GM06990 (cell line): ENCODE measurements around the gene LTO1.

ENCODE experiments used
- DNase-seq: peaks from one replicate; pipeline ENCODE4 v3.0.0-alpha.2; 2011; ENCODE audit not compliant: insufficient read length; ENCODE audit errors: extremely low read depth
- H3K27me3 ChIP-seq: replicated peaks from 2 replicates; pipeline ENCODE4 v1.6.0; 2011; ENCODE audit warnings: low read length; ENCODE audit not compliant: control insufficient read depth, insufficient read depth
- H3K36me3 ChIP-seq: 2 replicates; pipeline ENCODE4 v1.5.1; 2011; ENCODE audit warnings: low read length; ENCODE audit not compliant: control insufficient read depth, insufficient read depth
- H3K4me3 ChIP-seq: replicated peaks from 2 replicates; pipeline ENCODE4 v1.5.1; 2011; ENCODE audit warnings: low read depth, mild to moderate bottlenecking, control low read depth, low read length
- TF ChIP-seq, protein P1 (sequence below): IDR thresholded peaks from 2 replicates; pipeline ENCODE4 v1.5.1; 2011; ENCODE audit warnings: low read length, control low read depth, mild to moderate bottlenecking, inconsistent platforms; ENCODE audit not compliant: insufficient read depth, poor library complexity, severe bottlenecking

Gene LTO1

DNA sequence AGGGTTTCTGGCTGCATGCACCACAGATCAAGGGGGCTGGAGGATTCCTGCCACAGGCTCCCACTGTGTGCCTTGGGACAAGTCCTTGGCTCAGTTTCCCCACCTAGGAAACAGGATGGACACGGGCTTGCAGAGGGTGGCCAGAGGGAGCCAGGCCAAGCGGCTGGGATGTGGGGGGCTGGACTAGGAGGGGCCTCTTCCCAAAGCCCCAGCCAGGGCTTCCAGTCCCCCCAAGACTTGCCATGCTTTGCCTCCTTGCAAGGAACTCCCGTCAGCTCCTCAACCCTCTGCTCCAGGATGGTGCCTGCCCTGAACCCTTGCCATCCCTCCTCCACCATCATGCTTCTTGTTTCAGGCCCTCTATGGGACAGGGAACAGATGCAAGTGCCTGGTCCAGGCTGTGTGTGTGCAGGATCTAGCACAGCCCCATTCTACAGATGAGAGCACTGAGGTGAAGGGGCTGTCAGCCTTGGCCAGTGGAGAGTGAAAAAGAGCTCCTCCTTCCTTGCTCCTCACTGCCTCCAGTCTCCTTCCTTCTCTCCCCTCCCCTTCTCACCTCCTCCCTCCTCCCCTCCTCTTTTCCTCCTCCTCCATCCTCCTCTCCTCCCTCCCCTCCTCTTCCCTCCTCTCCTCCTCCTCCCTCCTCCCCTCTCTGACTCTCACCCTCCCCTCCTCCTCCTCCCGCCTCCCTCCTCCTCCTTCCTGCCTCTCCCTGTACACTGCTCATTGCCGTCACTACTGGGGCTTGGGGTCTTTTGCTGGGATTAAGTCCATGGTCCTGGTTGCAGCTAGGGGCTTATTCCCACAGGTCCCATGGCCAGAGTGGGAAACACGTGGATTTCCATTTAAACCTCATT is 42.0 kb upstream of the LTO1 start:
- H3K4me3 ChIP-seq: no peak overlapping the region
- H3K27me3 ChIP-seq: peaks cover 7% of the 10 kb centered on the region
- H3K36me3 ChIP-seq: no peaks in the 10 kb centered on the region
- DNase-seq: no peak
- TF ChIP-seq, protein P1, sequence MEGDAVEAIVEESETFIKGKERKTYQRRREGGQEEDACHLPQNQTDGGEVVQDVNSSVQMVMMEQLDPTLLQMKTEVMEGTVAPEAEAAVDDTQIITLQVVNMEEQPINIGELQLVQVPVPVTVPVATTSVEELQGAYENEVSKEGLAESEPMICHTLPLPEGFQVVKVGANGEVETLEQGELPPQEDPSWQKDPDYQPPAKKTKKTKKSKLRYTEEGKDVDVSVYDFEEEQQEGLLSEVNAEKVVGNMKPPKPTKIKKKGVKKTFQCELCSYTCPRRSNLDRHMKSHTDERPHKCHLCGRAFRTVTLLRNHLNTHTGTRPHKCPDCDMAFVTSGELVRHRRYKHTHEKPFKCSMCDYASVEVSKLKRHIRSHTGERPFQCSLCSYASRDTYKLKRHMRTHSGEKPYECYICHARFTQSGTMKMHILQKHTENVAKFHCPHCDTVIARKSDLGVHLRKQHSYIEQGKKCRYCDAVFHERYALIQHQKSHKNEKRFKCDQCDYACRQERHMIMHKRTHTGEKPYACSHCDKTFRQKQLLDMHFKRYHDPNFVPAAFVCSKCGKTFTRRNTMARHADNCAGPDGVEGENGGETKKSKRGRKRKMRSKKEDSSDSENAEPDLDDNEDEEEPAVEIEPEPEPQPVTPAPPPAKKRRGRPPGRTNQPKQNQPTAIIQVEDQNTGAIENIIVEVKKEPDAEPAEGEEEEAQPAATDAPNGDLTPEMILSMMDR: no peak

DNA sequence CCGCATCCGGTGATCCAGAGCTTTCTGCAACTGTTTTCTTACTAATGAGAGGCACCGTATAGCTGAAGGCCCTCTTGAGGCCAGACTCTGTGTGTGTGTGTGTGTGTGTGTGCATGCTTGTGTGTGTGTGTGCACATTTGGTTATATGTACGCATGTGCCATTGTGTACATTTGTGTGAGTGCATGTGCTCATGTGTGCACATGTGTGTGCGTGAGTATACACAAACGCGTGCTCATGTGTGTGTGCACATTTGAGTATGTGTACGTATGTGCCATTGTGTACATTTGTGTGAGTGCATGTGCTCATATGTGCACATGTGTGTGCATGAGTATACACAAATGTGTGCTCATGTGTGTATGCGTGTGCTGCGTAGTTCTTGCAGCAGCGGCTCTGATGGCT is 40.9 kb upstream of the LTO1 start:
- Histone ChIP-seq H3K27me3 (peaks cover 5% of the 10 kb centered on the region), H3K36me3 (no peaks in the 10 kb centered on the region), H3K4me3 (no peak overlapping the region)
- TF ChIP-seq, protein P1: no peak
- no peak for DNase-seq

DNA sequence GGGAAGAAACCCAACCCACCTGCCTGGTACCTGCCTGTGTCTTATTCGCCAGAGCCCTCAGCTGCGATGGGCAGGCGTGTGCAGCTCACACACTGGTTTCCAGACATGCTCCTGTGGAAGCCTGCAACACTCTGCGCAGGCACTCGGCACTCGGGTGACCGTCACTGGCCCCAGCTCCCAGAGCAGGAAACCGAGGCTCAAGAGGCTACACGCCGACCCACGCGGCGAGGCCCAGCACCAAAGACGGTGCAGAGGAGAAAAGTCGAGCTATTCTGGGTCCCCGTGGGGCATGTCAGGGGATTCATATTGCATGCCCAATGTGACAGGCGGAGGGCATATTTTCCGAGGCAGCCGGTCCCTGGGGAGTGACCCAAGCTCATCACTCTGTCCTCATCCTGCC is 40.3 kb upstream of the LTO1 start:
- DNase-seq: no peak
- Histone ChIP-seq H3K4me3 (no peak overlapping the region), H3K27me3 (peaks cover 5% of the 10 kb centered on the region), H3K36me3 (no peaks in the 10 kb centered on the region)
- TF ChIP-seq, protein P1: no peak

DNA sequence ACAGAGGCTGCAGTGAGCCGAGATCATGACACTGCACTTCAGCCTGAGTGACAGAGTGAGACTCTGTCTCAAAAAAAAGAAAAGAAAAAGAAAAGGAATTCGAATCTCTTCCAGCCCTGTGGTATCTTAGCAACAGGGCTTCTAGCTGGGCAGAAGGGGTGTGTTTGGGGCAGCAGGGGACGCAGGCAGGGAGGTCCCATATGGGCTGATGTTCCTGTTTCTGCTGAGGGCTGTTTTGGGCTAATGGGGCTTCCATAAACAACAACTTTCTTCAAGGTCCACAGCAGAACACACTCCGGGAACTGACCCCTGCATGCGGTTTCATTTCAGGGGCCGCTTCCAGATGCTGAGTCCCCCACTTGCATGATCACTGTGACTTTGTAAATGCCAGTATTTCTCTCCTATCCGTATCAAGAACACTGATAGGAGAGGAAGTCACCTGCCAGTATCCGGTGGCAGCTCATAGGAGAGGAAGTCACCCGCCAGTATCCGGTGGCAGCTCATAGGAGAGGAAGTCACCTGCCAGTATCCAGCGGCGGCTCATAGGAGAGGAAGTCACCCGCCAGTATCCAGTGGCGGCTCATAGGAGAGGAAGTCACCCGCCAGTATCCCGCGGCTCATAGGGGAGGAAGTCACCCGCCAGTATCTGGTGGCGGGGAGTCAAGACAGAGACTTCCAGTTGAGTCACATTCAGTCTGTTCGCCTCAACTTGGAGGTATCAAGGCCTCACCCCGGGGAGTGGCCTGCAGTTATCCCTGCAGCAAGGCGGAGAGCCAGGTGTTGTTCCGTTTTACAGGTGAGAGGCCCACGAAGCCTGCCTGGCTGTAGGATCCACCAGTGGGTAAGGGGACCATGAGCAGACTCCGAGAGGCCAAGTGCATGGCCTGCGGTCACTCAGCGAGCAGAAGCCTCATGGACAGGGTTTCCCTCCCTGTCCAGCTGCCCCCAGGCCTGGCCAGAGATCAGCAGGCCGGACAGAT is 37.0 kb upstream of the LTO1 start:
- no peaks in the 10 kb centered on the region; the same call in 1 of the 2 replicates for H3K27me3 ChIP-seq
- TF ChIP-seq, protein P1: no peak
- no peak overlapping the region for H3K4me3 ChIP-seq
- H3K36me3 ChIP-seq: no peaks in the 10 kb centered on the region
- no peak for DNase-seq

DNA sequence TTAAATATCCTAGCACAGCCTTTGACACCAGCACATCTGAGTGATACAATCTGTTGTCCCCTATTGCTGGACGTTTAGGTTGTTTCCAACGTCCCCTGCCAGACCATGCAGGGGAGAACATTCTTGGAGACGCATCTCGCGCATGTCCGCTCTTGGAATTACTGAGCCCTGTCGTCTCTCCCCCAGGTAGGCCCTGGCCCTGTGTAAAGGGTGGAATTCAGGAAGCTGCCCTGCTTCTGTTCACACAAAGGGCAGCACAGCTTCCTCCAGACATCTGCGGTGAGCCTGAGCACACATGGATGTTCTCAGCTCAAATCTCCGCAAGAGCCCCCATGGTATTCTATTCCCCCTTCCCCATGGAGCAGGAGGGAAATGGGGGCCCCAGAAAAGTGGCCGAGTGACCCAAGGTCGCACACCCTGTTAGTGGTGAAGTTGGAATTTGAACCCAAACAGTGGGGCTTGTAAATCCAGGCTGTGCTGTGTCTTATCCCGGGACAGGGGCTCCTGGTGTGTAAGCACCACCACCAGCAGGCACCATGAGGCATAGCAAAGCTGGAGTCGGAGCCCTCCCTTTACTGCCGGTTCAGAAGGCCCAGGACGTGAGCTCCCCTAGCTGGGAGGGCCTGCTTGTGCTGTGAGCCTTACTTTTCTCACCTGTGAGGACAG is 33.7 kb upstream of the LTO1 start:
- H3K4me3 ChIP-seq: no peak overlapping the region
- no peak for DNase-seq
- TF ChIP-seq, protein P1: no peak
- no peaks in the 10 kb centered on the region for H3K36me3 ChIP-seq
- H3K27me3 ChIP-seq: peaks cover 1% of the 10 kb centered on the region; the same call in 1 of the 2 replicates
